HG02642 (cell line): ENCODE data around the gene TEX35.
A peak's percentile ranks its signal among the peaks of the same experiment; 100 is the strongest.
"Not testable (repeated sequence)": the region's sequence is repeated elsewhere in the genome, so short reads cannot be mapped to it uniquely, and the experiment has no call there.

Experiments used
- ATAC-seq: cut with Tn5 transposase; IDR thresholded peaks from one replicate; pipeline ENCODE4 v1.9.1; 2021; ENCODE audit warnings: mild to moderate bottlenecking; ENCODE audit not compliant: unreplicated experiment, poor library complexity

The TEX35 gene

GRCh38 chr1:178493301-178493741 is 19.6 kb upstream of the TEX35 start:
- ATAC-seq = no peak

- ATAC-seq = no peak
Observed at GRCh38 chr1:178494569-178494971, 18.3 kb upstream of the TEX35 start.

- ATAC-seq = no peak
Observed at GRCh38 chr1:178495158-178495557, 17.8 kb upstream of the TEX35 start.

DNA sequence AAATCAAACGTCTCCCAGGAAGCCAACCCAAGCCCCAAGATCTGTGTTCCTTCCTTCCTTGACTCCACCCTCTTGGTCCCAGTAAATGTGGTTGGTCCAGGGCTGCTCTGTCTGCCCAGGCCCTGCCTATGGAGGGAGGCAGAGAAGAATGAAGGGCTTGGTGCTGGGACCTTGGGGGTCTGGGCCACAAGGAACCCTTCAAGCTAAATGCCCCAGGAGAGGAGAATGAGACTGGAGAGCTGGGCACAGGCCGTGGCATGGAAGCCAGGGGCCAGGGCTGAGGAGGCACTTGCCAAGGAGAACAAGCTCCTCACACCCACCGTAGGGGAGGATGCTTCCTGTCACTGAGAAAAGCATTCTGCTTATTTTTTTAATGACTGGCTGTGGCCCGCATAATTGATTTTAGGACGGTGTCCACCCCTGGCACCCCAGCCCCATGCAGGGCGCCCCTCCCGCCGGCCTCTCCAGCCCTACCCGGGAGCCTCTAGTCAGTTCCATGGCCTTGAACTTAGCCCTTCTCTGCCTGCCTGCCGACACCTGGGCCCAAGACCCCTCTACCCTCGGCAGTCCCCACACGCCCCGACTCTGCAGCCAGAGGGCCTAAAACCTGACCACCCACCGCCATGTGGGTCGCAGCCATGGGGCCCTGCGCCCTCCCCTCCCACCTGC is 17.0 kb upstream of the TEX35 start:
- ATAC-seq = no peak

DNA sequence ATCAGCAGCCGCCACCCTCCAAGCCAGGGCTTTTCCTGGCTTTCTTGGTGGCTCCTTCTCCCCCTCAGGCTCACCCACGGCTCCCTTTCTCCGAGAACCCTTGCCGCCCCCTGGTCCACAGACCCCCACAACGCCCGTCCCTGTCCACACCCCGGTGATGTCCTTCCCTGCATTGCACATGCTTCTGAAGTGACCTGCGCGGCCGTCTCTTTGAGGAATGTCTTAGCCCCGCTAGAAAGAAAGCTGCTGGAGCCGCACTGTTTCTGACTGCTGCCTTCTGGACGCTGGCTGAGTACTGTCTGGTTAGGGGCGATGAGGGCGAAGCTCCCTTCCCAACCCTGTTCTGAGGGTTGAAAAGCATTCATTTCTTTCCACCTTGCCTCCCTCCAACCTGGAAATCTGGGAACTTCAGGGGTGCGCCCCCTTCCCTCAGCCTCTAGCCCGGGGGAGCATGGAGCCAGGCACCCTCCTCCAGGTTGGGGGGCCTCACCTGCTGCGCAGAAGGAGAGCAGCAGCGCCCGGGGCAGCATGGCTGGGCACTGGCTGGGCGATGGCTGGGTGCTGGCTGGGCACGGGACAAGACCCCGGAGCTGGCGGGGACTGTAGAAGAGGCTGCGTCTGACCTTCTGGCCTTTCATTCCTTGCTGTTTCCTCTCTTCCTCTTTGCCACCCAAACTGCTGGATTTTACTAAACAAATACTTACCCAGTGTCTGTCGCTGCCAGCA is 16.3 kb upstream of the TEX35 start, which contains the start of gene CLEC20A:
Gene CLEC20A, minus strand, starts transcription at position 555 of the 726 bp plus-strand sequence. Its CDS starts 25 bp downstream, at position 530.
- ATAC-seq = no peak

DNA sequence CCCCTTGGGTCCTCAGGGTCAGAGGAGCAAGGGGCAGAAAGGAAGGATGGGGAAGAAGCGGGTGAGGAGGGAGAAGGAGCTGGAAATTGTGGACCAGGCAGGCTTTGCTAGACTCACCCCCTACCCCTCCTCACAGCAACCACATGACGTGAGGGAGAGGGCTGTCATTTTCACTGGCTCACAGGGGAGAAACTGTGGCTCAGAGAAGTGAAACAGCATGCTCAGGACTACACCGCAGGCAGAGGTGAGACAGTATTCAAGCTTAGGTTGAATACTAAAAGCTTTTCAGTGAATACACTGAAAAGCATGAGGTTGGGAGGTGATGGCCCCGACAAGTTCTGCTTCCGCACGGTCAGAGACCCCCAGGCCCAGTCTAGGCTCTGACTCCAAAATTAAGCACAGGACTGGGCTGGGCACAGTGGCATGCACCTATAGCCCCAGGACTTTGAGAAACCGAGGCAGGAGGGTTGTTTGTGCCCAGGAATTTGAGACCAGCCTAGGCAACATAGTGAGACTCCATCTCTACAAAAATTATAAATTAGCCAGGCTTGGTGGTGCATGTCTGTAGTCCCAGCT is 14.9 kb upstream of the TEX35 start:
- ATAC-seq = no peak

DNA sequence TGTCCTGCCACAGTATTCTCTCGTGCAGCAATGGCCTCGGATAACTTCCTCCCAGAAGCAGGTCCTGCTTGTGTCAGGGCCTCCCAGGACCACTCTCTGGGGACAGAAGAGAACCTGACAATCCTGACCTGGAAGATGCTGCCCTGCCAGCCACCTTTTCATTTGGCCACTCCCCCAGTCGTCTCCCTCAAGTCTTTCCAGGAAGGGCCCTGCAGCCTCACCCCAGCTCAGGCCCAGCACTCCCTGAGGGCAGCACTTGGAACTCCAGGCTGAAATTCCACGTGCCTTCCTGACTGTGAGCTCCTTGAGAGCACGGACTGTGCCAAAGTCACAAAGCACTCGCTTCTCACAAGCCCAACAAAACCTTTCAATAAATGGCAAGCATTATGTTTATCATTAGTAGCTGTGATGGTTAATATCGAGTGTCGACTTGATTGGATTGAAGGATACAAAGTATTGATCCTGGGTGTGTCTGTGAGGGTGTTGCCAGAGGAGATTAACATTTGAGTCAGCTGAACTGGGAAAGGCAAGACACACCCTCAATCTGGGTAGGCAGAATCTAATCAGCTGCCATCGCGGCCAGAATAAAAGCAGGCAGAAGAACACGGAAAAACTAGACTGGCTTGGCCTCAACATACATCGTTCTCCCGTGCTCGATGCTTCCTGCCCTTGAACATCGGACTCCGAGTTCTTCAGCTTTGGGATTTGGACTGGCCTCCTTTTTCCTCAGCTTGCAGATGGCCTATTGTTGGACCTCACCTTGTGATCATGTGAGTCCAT is 13.8 kb upstream of the TEX35 start:
- ATAC-seq = no peak

DNA sequence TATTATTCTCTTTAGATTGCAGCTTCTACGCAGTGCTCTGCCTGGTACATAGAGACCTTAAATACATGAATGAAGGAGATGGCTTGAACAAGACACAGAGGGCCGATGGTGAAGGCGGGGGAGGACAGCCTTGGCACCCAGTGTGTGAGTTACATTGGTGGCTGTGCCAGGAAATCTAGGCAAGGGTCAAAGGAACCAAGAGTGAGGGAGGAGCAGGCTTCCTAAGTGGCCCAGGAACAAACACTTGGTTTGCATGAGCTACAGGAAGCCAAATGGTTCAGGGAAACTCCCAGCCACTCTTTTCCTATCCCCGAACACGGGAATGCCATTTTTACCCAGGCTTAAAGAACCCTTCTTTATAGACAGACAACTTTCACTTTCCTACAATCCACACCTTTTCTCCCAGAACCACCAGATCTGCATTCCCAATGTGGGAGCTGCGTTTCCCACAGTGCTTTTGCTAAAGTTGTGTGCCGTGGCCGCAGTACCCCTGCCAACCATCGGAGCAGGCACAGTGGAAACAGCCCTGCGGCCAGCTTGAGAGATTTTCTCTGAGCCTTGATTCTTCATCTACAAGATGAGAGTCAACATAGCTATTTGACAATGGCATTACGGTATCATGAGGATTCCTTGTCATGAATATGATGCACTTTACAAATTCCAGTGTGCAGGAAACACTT is 12.7 kb upstream of the TEX35 start:
- ATAC-seq = no peak

DNA sequence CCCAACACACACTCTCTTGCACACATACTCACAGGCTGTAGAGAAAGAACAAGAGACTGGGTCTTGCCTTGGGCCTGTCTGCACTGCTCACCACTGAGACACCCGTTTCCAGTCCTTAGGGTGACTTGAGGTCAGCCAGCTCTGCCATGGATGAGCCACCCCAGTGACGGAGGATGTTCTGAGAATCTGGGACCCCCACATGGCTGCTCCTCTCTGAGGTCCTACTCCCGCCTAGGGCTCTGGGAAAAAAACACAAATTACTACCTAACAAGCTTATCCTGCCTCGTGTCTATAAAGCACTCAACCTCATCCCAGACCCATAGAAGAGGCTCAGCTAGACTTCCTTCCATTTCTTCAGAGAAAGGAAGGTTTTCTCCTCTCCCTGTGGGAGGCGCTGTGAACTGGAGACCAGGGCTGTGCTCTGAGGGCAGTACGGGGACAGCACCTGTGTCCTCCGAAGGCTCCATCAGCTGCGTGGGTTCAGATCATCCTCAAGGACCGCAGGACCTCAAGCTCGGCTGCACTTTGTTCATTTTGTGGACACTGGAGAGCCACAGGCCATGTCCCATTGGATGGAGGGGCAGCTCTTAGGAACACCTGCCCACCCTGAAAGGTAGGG is 11.9 kb upstream of the TEX35 start:
- ATAC-seq = no peak

DNA sequence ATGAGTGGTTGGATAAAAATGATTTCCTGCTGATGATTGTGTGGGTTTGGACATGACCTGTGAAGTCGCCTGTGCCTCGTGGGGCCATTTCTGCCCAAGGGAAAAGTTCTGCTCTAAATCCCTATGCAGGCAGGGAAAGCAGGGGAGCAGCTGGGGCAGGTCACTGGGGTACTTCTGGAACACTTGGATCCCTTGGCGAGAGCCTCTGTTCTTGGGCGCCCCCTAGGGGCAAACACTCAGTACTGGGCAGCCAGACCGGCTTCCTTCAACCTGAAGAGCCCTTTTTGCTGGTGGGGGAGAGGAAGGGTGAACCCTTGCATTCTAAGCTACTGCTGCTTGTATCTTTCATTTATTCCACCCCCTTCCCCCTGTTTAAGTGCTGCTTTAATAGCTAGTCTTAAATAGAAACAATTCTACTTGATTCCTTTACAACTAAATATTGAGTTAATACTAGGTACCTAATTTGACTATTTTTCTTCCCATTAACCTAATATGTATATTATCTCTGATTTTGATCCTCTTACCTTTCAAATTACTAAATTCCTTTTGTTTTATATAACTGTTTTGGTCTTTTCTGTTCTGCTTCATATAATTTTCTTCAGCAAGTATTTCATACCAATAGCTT is 11.1 kb upstream of the TEX35 start:
- peak; percentile 83 for ATAC-seq

DNA sequence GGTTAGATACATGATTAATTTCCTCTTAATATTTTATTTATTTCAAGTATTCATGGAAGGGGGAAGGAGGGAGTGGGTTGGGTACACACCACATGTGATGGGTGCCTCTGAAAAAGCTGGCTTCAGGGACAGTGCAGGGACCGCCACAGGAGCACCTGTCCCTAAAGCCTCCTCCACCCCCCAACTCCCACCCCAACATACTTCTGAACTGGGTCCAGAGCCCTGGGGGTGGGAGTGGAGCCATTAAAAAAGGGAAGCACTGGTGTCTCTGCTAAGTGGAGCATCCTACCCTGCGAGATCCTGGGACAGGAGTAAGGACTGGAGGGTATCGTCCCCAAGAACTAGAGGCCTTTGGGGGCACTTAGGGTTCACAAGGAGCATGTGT is 10.6 kb upstream of the TEX35 start:
- ATAC-seq = no peak

GRCh38 chr1:178502856-178503255 is 10.1 kb upstream of the TEX35 start:
- no peak for ATAC-seq

DNA sequence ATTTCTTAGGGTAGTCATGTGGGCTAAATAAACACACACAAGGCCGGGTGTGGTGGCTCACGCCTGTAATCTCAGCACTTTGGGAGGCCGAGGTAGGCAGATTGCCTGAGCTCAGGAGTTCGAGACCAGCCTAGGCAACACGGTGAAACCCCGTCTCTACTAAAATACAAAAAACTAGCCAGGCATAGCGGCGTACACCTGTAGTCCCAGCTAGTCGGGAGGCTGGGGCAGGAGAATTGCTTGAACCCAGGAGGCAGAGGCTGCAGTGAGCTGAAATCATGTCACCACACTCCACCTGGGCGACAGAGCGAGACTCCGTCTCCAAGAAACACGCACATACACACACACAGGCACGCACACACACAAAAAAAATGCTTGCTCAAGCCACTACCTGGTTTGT is 9.6 kb upstream of the TEX35 start:
- ATAC-seq = not testable (repeated sequence)

GRCh38 chr1:178503849-178504248 is 9.1 kb upstream of the TEX35 start:
- no peak for ATAC-seq

- no peak for ATAC-seq
Observed at GRCh38 chr1:178504286-178504685, 8.6 kb upstream of the TEX35 start.

GRCh38 chr1:178506177-178506576 is 6.7 kb upstream of the TEX35 start:
- ATAC-seq = no peak

- ATAC-seq = no peak
Observed at GRCh38 chr1:178506669-178507068, 6.2 kb upstream of the TEX35 start.

- no peak for ATAC-seq
Observed at GRCh38 chr1:178509414-178510007, 3.4 kb upstream of the TEX35 start.

- ATAC-seq = no peak
Observed at GRCh38 chr1:178510155-178510554, 2.8 kb upstream of the TEX35 start.
